GM12878 (cell line): Measurements from ENCODE around the gene IMMP2L.

Experiments
- ATF2 ChIP-seq: IDR thresholded peaks from 2 replicates; pipeline ENCODE4 v1.6.1; 2012; ENCODE audit warnings: low read length, inconsistent platforms
- BHLHE40 ChIP-seq, 2 experiments: fragments of 450-650 bp in 1 of 2; IDR thresholded peaks; 2 replicates each; pipeline ENCODE4 v1.6.1; 2011 to 2017; ENCODE audit warnings: low read depth in 2 of 2, borderline replicate concordance in 1 of 2, improper control_type of control experiment in 1 of 2, low read length in 1 of 2, mild to moderate bottlenecking in 1 of 2
- CHD2 ChIP-seq: IDR thresholded peaks from 2 replicates; pipeline ENCODE4 v1.6.1; 2011; ENCODE audit warnings: low read depth, low read length, improper control_type of control experiment, borderline replicate concordance
- ESRRA ChIP-seq: IDR thresholded peaks from 2 replicates; pipeline ENCODE4 v1.6.1; 2012; ENCODE audit warnings: mild to moderate bottlenecking, low read length, improper control_type of control experiment
- POLR2AphosphoS5 ChIP-seq: IDR thresholded peaks from 2 replicates; pipeline ENCODE4 v1.6.1; 2011; ENCODE audit warnings: mild to moderate bottlenecking, low read length, inconsistent platforms
- RAD51 ChIP-seq: fragments of 450-650 bp; IDR thresholded peaks from 2 replicates; pipeline ENCODE4 v1.6.1; 2016; ENCODE audit warnings: moderate library complexity, mild to moderate bottlenecking, inconsistent platforms
- RCOR1 ChIP-seq: conservative IDR thresholded peaks from 2 replicates; pipeline ENCODE4 v1.6.1; 2012; ENCODE audit warnings: low read depth, low read length, improper control_type of control experiment
- REST ChIP-seq: IDR thresholded peaks from 2 replicates; pipeline ENCODE4 v1.6.1; 2012; ENCODE audit warnings: mild to moderate bottlenecking, low read depth, low read length
- RFX5 ChIP-seq: IDR thresholded peaks from 2 replicates; pipeline ENCODE4 v1.6.1; 2011; ENCODE audit warnings: low read depth, low read length, improper control_type of control experiment
- RUNX3 ChIP-seq: IDR thresholded peaks from 2 replicates; pipeline ENCODE4 v1.6.1; 2012; ENCODE audit warnings: low read length, inconsistent platforms
- SMAD1 ChIP-seq: fragments of 450-650 bp; IDR thresholded peaks from 2 replicates; pipeline ENCODE4 v1.6.1; 2018; ENCODE audit warnings: mild to moderate bottlenecking, low read depth; ENCODE audit not compliant: partially characterized antibody
- SPI1 ChIP-seq: IDR thresholded peaks from 2 replicates; pipeline ENCODE4 v1.6.1; 2011; ENCODE audit warnings: low read depth, mild to moderate bottlenecking, low read length, moderate library complexity, borderline replicate concordance; ENCODE audit not compliant: insufficient read depth
- TCF12 ChIP-seq: IDR thresholded peaks from 2 replicates; pipeline ENCODE4 v1.6.1; 2011; ENCODE audit warnings: low read depth, mild to moderate bottlenecking, low read length
- USF1 ChIP-seq: IDR thresholded peaks from 2 replicates; pipeline ENCODE4 v1.6.1; 2011; ENCODE audit warnings: borderline replicate concordance, low read depth, mild to moderate bottlenecking, moderate library complexity, mixed read lengths, low read length; ENCODE audit not compliant: insufficient read depth; ENCODE audit errors: extremely low read length

GRCh38 chr7:110875346-110875745 lies 686.9 kb downstream of the IMMP2L start:
- TF ChIP-seq POLR2AphosphoS5 (no peak), SPI1 (no peak), RAD51 (no peak), RCOR1 (no peak), CHD2 (no peak), RFX5 (no peak), RUNX3 (no peak), ESRRA (no peak), USF1 (no peak), BHLHE40 (IDR thresholded peaks at IDR 0.05; ENCODE audit: borderline replicate concordance in 1 of 2, low read depth in 2 of 2, low read length in 1 of 2) (no peak), SMAD1 (no peak), REST (no peak), TCF12 (no peak), ATF2 (no peak)
